ENCODE measurements around the gene MED10. TPM values are rescaled to one million over a fixed set of nuclear protein-coding genes. Genes with fewer than 3 reads are reported as not detected.

Gene MED10
- polyA plus RNA-seq, 1 of the 3 experiments (the other 2 are of a cell fraction): 75.9 TPM

- TF ChIP-seq POLR2AphosphoS5 (IDR thresholded peaks at IDR 0.05; ENCODE audit: low read depth, low read length): no peak
- no peak for TF ChIP-seq MAX (IDR thresholded peaks at IDR 0.05; ENCODE audit: low read depth)
- TF ChIP-seq CTCF (IDR thresholded peaks at IDR 0.05): no peak
- TF ChIP-seq EZH2phosphoT487 (IDR thresholded peaks at IDR 0.05; ENCODE audit: borderline replicate concordance, low read depth): no peak
- TF ChIP-seq REST (IDR thresholded peaks at IDR 0.05; ENCODE audit: low read depth, low read length): no peak
- no peak for TF ChIP-seq RXRA (IDR thresholded peaks at IDR 0.05; ENCODE audit: borderline replicate concordance, low read depth)
- TF ChIP-seq PBX3 (IDR thresholded peaks at IDR 0.05): no peak
- TF ChIP-seq GATA2 (CRISPR knock-in tag; IDR thresholded peaks at IDR 0.05): no peak
- TF ChIP-seq ELF1 (IDR thresholded peaks at IDR 0.05): no peak
- TF ChIP-seq IRF3 (IDR thresholded peaks at IDR 0.05; ENCODE audit: low read depth, low read length): no peak
- TF ChIP-seq RFX5 (IDR thresholded peaks at IDR 0.05; ENCODE audit: low read length): no peak
- H3K4me1 ChIP-seq (ENCODE audit: control insufficient read depth in 1 of 2, insufficient read depth in 2 of 2, low read depth in 1 of 2, low read length in 1 of 2): no peaks in the 10 kb centered on the region
- CTCF ChIA-PET: no interaction called here
- no peak overlapping the region for H3K4me3 ChIP-seq (ENCODE audit: low read depth in 2 of 2, low read length in 1 of 2)
- no peaks in the 10 kb centered on the region for H3K36me3 ChIP-seq (replicated peaks in 1 of 2; ENCODE audit: control insufficient read depth in 1 of 2, insufficient read depth in 2 of 2, low read length in 1 of 2)
- H3K27me3 ChIP-seq (ENCODE audit: insufficient read depth): no peaks in the 10 kb centered on the region
- no peaks in the 10 kb centered on the region for H3K9me3 ChIP-seq
- no peak overlapping the region for H3K27ac ChIP-seq (ENCODE audit: low read depth in 2 of 2, low read length in 1 of 2)
- H3F3A ChIP-seq (replicated peaks; ENCODE audit: insufficient read depth): no peaks in the 10 kb centered on the region
- no peak overlapping the region for H3K4me2 ChIP-seq
- H4K20me1 ChIP-seq (ENCODE audit: insufficient read depth): no peaks in the 10 kb centered on the region
- H3K79me2 ChIP-seq (ENCODE audit: insufficient read depth): no peaks in the 10 kb centered on the region
- no peak overlapping the region for H2AFZ ChIP-seq (ENCODE audit: low read depth)
- H3K9me2 ChIP-seq: no peaks in the 10 kb centered on the region
- no peak for DNase-seq
- POLR2A ChIA-PET: no interaction called here
- H3K9ac ChIP-seq: no peak overlapping the region
Measured at GRCh38 chr5:6424700-6425099, 46.4 kb upstream of the MED10 start.

Measured in SK-N-SH (cell line).